Right lobe of liver (tissue), 4 donors: ENCODE results near the gene HSPB6.

ENCODE experiments used
- POLR2A ChIP-seq: fragments of 450-650 bp; IDR thresholded peaks from one replicate; pipeline ENCODE4 v1.6.1; 2017; ENCODE audit warnings: antibody characterized with exemption, mild to moderate bottlenecking
- TF ChIP-seq, protein P1 (sequence below), 4 donors: fragments of 200-600 bp in 3 of 4; fragments of 450-650 bp in 1 of 4; IDR thresholded peaks; one replicate each; pipeline versions ENCODE4 v1.5.1 to v1.8.0; 2016 to 2022; ENCODE audit warnings: antibody characterized with exemption in 4 of 4, mild to moderate bottlenecking in 2 of 4
- donor health status: DM: no; HTN: no; CAD: no.
- donor health status: DM: no; HTN: no; CAD: no.
- donor health status: DM: no; HTN: yes; CAD: no.

DNA sequence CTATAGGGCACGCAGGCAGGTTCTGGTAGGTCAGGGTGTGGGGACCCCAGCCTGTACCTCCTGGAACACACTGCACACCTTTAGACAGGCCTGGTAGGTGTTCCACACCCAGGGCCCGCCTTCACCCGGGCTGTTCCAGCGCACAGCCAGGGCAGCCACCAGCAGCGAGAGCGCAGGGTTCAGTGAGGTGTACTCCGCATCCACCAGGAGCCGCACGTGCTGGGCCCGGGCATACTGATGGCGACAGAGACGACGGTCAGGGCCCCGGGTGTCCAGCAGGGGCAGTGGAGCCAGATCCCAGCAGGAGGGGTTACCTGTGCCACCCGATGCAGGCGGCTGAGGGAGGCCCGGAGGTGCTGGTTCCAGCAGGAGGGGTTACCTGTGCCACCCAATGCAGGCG, 49.8 kb upstream of the HSPB6 start:
- TF ChIP-seq, protein P1, sequence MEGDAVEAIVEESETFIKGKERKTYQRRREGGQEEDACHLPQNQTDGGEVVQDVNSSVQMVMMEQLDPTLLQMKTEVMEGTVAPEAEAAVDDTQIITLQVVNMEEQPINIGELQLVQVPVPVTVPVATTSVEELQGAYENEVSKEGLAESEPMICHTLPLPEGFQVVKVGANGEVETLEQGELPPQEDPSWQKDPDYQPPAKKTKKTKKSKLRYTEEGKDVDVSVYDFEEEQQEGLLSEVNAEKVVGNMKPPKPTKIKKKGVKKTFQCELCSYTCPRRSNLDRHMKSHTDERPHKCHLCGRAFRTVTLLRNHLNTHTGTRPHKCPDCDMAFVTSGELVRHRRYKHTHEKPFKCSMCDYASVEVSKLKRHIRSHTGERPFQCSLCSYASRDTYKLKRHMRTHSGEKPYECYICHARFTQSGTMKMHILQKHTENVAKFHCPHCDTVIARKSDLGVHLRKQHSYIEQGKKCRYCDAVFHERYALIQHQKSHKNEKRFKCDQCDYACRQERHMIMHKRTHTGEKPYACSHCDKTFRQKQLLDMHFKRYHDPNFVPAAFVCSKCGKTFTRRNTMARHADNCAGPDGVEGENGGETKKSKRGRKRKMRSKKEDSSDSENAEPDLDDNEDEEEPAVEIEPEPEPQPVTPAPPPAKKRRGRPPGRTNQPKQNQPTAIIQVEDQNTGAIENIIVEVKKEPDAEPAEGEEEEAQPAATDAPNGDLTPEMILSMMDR (IDR thresholded peaks at IDR 0.05): no peak
- no peak for TF ChIP-seq POLR2A
